Mucosa of gallbladder (tissue), 1 donor: ENCODE results near the gene UTP4. TPM values are rescaled to one million over a fixed set of nuclear protein-coding genes. Genes with fewer than 3 reads are reported as not detected.
"Not testable (repeated sequence)": the region's sequence is repeated elsewhere in the genome, so short reads cannot be mapped to it uniquely, and the experiment has no call there.

Source experiments
- DNase-seq: peaks from one replicate; pipeline ENCODE4 v3.0.0-alpha.2; 2020; ENCODE audit warnings: low spot score
- total RNA-seq: library from RNA; stranded (reverse); gene quantifications from one replicate; pipeline ENCODE4 v1.2.1, GENCODE V29; 2021
- donor health status: DM: no; HTN: no; CAD: no.

UTP4 gene
- total RNA-seq, 1 donor from 2014 or later = 26.0 TPM

GRCh38 chr16:69131167-69131838 lies 1.1 kb upstream of the UTP4 start:
- no peak for DNase-seq

DNA sequence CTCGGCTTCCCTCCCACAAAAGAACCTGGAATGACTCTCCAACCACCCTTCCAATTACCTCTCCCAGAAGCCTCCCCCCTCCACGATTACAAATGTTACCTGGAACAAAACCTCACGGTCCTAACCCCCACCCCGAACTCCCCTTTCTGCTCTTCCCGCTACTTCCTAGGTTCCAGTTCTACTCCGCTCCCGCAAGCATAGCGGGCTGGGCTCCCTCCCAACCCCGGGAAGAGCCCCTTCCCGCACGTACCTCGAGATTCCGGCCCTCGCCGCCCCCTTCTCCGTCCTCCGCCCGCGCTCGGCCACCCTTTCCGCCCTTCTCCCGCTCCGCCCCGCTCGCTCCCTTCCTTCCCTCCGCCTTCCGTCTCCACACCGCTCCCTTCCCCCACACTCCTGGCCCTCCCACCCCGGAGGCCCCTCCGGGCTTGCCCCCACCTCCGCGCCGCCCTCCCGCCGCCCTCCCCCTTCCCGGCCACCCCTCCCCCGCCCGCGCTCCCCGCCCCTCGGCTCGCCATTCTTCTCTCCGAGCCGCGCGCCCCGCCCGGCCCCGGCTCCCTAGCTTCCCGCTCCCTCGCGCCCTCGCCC lies 518 bp upstream of the UTP4 start:
- peak; percentile 48 for DNase-seq

DNA sequence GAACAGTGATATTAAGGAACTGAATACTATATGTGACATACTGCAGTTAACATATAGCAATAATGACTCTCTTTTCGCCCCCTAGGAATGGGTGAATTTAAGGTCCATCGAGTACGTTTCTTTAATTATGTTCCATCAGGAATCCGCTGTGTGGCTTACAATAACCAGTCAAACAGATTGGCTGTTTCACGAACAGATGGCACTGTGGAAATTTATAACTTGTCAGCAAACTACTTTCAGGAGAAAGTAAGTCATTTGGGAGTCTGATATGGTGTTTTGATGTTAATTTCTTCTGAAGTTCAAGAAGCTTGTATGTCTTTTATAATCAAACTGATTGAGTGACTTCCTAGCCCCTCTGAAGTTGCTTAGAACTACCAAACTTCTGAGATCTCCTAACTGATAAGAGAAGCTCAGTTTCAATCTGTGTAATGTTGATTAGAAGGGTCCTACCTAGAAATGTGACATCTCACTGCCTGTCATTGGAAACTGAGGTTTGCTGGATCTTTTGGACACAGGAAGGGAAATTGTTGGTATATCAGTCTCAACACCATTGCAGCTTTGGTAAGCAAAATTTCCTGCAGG lies 1.0 kb downstream of the UTP4 start:
- no peak for DNase-seq

GRCh38 chr16:69138608-69139007 lies 6.2 kb downstream of the UTP4 start:
- DNase-seq = no peak

DNA sequence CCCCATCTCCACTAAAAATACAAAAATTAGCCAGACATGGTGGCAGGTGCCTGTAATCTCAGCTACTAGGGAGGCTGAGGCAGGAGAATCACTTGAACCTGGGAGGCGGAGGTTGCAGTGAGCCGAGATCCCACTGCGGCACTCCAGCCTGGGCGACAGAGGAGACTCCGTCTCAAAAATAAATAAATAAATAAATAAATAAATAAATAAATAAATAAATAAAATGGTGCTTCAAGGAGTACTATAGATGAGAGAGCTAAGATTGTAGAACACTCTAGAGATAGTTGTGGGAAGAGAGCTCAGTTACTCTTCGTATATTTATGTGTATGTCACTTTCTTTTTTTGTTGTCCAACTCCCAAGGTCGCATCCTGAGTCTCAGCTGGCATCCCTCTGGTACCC lies 7.0 kb downstream of the UTP4 start:
- DNase-seq = not testable (repeated sequence)

DNA sequence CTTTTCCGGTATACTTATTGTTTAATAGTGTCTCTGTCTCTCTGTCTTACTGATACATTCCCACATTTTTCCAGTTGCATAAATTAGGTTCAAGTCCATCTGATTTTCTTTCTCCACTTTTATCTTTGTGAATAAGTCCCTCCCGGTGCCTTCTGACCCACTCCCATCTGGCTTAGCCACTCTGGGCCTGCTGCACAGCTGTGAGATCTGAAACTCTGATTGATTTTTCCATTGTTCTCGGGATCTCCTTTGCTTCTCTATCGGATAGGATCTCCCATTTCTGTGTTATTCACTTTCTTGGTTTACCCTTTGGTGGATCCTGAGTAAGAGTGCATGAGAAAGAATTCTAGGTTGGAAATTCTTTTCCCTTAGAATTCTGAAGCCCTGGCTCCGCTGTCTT lies 8.6 kb downstream of the UTP4 start:
- no peak for DNase-seq

- no peak for DNase-seq
Observed at GRCh38 chr16:69141936-69142335, 9.5 kb downstream of the UTP4 start.

GRCh38 chr16:69143116-69143515 lies 10.7 kb downstream of the UTP4 start:
- DNase-seq = no peak

- no peak for DNase-seq
Observed at GRCh38 chr16:69145658-69146057, 13.2 kb downstream of the UTP4 start.

GRCh38 chr16:69149621-69150020 lies 17.2 kb downstream of the UTP4 start:
- DNase-seq = not testable (repeated sequence)

DNA sequence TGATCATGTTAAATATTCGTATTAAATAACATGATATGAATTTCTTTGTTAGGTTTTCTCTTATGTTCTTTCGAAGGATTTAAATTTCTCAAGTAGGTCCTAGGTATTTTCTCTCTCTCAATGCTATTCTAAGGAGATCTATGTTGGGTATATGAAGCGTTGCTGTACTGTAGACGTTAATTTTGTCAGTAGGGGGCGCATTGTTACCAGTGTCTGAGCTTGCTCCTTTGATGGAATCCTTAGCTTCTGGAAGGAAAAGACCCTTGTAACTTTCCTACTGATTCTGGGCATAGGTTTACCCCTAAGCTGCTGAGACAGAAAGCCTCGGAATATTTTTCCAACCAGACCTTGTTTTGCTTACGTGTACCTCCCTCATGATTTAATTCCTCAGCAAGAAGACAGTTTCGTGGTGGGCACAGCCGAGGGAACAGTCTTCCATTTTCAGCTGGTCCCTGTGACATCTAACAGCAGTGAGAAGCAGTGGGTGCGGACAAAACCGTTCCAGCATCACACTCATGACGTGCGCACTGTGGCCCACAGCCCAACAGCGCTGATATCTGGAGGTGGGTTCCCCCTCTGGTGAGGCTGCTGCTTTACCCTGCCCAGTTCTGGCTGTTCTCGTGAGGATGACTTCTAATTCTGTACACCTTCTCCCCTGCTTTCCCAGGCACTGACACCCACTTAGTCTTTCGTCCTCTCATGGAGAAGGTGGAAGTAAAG lies 17.9 kb downstream of the UTP4 start:
- DNase-seq = peak; percentile 72

GRCh38 chr16:69157196-69157595 lies 24.7 kb downstream of the UTP4 start:
- DNase-seq = no peak

DNA sequence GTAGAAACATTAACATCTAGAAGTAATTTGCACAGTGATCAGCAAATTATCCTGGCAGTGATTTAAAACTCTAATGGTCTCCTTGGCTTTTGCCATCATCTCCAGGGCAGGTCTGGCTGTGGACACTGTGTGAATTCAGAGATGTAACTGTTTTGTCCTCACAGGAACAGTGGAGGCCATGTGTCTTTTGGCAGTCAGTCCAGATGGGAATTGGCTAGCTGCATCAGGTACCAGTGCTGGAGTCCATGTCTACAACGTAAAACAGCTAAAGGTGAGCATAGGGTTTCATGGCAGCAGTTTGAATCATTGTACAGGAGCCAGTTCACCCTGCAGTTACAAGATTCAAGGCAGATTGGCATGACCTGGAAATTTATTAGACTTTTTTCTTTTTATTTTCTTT lies 27.7 kb downstream of the UTP4 start:
- no peak for DNase-seq

- DNase-seq = no peak
Observed at GRCh38 chr16:69165584-69165983, 33.1 kb downstream of the UTP4 start.

- DNase-seq = no peak
Observed at GRCh38 chr16:69166221-69166833, 33.9 kb downstream of the UTP4 start.

GRCh38 chr16:69166946-69167930 lies 34.8 kb downstream of the UTP4 start:
- DNase-seq = no peak

- no peak for DNase-seq
Observed at GRCh38 chr16:69169051-69169450, 36.6 kb downstream of the UTP4 start.

DNA sequence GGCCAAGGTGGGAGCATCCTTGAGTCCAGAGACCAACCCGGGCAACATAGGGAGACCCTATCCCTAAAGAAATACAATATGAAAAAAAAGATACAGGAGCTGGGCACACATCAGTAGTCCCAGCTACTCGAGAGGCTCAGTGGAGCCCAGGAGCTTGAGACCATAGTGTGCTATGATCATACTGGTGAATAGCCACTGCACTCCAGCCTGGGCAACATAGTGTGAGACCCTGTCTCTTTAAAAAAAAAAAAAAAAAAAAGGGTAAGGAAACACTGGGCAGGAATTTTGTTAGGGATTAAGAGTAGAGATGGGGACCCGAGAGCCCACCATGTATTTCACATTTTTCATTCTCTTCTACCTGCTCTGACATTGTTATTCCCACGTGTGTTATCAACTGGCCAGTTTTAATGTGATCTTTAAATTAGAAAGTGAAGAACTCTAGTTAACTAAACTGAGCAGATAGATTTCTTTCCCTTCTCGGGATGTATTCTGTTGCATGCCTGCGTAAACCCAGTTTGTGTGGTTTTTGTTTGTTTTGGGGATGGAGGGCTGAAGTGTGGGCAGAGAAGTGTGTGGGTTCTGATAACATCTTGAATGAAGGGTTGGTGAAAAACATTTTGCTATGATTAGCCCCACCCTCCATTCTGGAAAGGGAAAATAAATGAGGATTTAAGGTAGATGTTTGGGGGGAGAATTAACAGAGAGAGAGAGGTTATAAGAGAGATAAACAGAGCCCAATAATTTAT lies 37.3 kb downstream of the UTP4 start:
- no peak for DNase-seq

DNA sequence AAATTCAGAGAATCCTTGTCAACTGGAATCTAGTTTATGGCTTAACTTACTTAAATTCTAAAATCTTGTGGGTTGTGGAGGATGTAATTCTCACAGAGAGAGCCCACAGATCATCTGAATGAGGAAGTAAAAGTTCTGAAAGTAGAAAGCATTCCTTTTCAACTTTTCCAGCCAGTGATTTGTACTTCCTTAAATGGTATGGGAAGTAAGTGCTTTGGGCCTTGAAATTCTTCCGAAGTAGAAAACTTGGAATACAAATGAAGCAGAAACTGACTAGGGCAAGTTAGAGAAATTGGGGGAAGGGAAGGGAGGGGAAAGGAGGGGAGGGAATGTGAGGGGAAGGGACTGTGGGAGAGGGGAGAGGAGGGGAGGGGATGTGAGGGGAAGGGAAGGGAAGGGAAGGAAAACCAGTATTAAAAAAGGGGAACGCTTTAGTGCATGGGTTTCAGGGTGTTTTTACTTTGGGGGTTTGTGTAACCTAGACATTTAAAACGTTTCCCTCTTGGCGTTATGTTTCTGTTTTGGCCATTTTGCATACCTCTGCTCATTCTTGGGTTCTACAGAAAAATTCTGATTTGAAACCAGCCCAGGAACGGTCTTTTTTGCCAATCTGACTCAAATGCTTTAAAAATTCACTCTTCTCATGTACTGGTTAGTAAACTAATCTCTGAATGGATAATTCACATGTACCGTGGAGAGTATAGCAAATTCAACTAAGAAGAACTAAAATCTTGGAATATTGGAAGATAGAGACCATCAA lies 39.1 kb downstream of the UTP4 start:
- DNase-seq = no peak
